HK-2 (cell line): ENCODE results near the gene SLC35F4.
"Not testable (repeated sequence)": the region's sequence is repeated elsewhere in the genome, so short reads cannot be mapped to it uniquely, and the experiment has no call there.

Experiments used
- DNase-seq: peaks from one replicate; pipeline ENCODE4 v3.0.0-alpha.2; 2018; ENCODE audit not compliant: unreplicated experiment

Gene SLC35F4

GRCh38 chr14:57796556-57796955 lies 69.3 kb downstream of the SLC35F4 start:
- no peak for DNase-seq

- DNase-seq: no peak
Observed at GRCh38 chr14:57785058-57785457, 80.8 kb downstream of the SLC35F4 start.

- DNase-seq: no peak
Observed at GRCh38 chr14:57771801-57772200, 94.1 kb downstream of the SLC35F4 start.

- no peak for DNase-seq
Observed at GRCh38 chr14:57769863-57770523, 95.9 kb downstream of the SLC35F4 start.

GRCh38 chr14:57761800-57762199 lies 104.1 kb downstream of the SLC35F4 start:
- no peak for DNase-seq

GRCh38 chr14:57760896-57761295 lies 105.0 kb downstream of the SLC35F4 start:
- DNase-seq: no peak

- no peak for DNase-seq
Observed at GRCh38 chr14:57755018-57755521, 110.8 kb downstream of the SLC35F4 start.

- no peak for DNase-seq
Observed at GRCh38 chr14:57754527-57754926, 111.4 kb downstream of the SLC35F4 start.

GRCh38 chr14:57753821-57754220 lies 112.1 kb downstream of the SLC35F4 start:
- no peak for DNase-seq

GRCh38 chr14:57752142-57752695 lies 113.7 kb downstream of the SLC35F4 start:
- not testable (repeated sequence) for DNase-seq

GRCh38 chr14:57751400-57751799 lies 114.5 kb downstream of the SLC35F4 start:
- DNase-seq: no peak

GRCh38 chr14:57749267-57749666 lies 116.6 kb downstream of the SLC35F4 start:
- no peak for DNase-seq

GRCh38 chr14:57748279-57748678 lies 117.6 kb downstream of the SLC35F4 start:
- no peak for DNase-seq

GRCh38 chr14:57747036-57747435 lies 118.9 kb downstream of the SLC35F4 start:
- DNase-seq: no peak

GRCh38 chr14:57746563-57746962 lies 119.3 kb downstream of the SLC35F4 start:
- no peak for DNase-seq

GRCh38 chr14:57739516-57739915 lies 126.4 kb downstream of the SLC35F4 start:
- DNase-seq: no peak

- no peak for DNase-seq
Observed at GRCh38 chr14:57737598-57737997, 128.3 kb downstream of the SLC35F4 start.

GRCh38 chr14:57736391-57736790 lies 129.5 kb downstream of the SLC35F4 start:
- no peak for DNase-seq

GRCh38 chr14:57735276-57735675 lies 130.6 kb downstream of the SLC35F4 start:
- DNase-seq: no peak

- DNase-seq: no peak
Observed at GRCh38 chr14:57732463-57733285, 133.2 kb downstream of the SLC35F4 start.

- no peak for DNase-seq
Observed at GRCh38 chr14:57729208-57730187, 136.4 kb downstream of the SLC35F4 start.
